HepG2 (cell line): ENCODE data around the gene ZMYND8. TPM values are rescaled to one million over a fixed set of nuclear protein-coding genes. Genes with fewer than 3 reads are reported as not detected.

Experiments
- ATAC-seq: fragments of 200-7000 bp; cut with Tn5 transposase; 3 replicates; pipeline ENCODE4 v1.9.1; 2020; ENCODE audit warnings: mild to moderate bottlenecking, moderate library complexity
- BruUV-seq: library from RNA; stranded (reverse); fragments of 400-500 nt; replicated peaks from 2 replicates; lab custom pipeline; 2021; lab: Mats Ljungman, UMichigan
- CTCF ChIA-PET: fragments of 300-600 bp; formaldehyde crosslinking; extraction: SDS; loops from one replicate; lab custom pipeline; 2021; ENCODE audit warnings: low total read pairs, inconsistent platforms, low intra/inter-chr PET ratio; lab: Yijun Ruan, JAX
- POLR2A ChIA-PET: fragments of 350-600 bp; sonication (Branson Sonifier 250); formaldehyde crosslinking; loops from one replicate; lab custom pipeline; 2020; ENCODE audit warnings: antibody characterized with exemption, inconsistent platforms; lab: Yijun Ruan, JAX
- DNase-seq: peaks from one replicate; pipeline ENCODE4 v3.0.0-alpha.2; 2015; ENCODE audit warnings: low spot score
- FAIRE-seq: peaks from 3 replicates; lab custom pipeline; 2011; peaks lifted over from hg19 to GRCh38; lab: Jason Lieb, UNC
- H2AFZ ChIP-seq: one replicate; pipeline ENCODE4 v1.6.1; 2011; ENCODE audit warnings: low read length, inconsistent platforms
- H3K27ac ChIP-seq: fragments of 300-600 bp; 3 replicates; pipeline ENCODE4 v1.8.0; 2011; ENCODE audit warnings: mixed run types, mild to moderate bottlenecking, mixed read lengths, low read length, inconsistent platforms; ENCODE audit not compliant: insufficient read depth; ENCODE audit errors: extremely low read length
- H3K27me3 ChIP-seq, 2 experiments: fragments of 200-600 bp in 1 of 2; 2 replicates in 1 of 2; 3 replicates in 1 of 2; pipeline versions ENCODE4 v1.6.0 to v1.8.0; 2011; ENCODE audit warnings: low read length in 2 of 2, mild to moderate bottlenecking in 2 of 2, moderate library complexity in 2 of 2, inconsistent platforms in 1 of 2; ENCODE audit not compliant: insufficient read depth in 2 of 2, control insufficient read depth in 1 of 2
- H3K36me3 ChIP-seq, 2 experiments: fragments of 200-600 bp in 1 of 2; replicated peaks in 1 of 2; 2 replicates in 1 of 2; 3 replicates in 1 of 2; pipeline versions ENCODE4 v1.5.1 to v1.8.0; 2011; ENCODE audit warnings: low read length in 2 of 2, inconsistent platforms in 1 of 2; ENCODE audit not compliant: insufficient read depth in 2 of 2, control insufficient read depth in 1 of 2
- H3K4me1 ChIP-seq: 2 replicates; pipeline ENCODE4 v1.5.1; 2012; ENCODE audit warnings: low read length, inconsistent platforms; ENCODE audit not compliant: insufficient read depth
- H3K4me2 ChIP-seq: 2 replicates; pipeline ENCODE4 v1.6.0; 2011; ENCODE audit warnings: low read depth, low read length, inconsistent platforms
- H3K4me3 ChIP-seq, 3 experiments: fragments of 200-600 bp in 1 of 3; sonication (generic), shearing (Covaris generic) in 1 of 3; replicated peaks in 1 of 3; 2 replicates each; pipeline ENCODE4 v1.5.1; 2011 to 2016; ENCODE audit warnings: low read length in 3 of 3, inconsistent platforms in 2 of 3, low read depth in 2 of 3, mild to moderate bottlenecking in 2 of 3, control low read depth in 1 of 3, mixed read lengths in 1 of 3; ENCODE audit not compliant: insufficient read depth in 1 of 3
- H3K79me2 ChIP-seq: one replicate; pipeline ENCODE4 v1.6.1; 2011; ENCODE audit warnings: low read length, inconsistent platforms; ENCODE audit not compliant: insufficient read depth
- H3K9ac ChIP-seq: 2 replicates; pipeline ENCODE4 v1.6.0; 2011; ENCODE audit warnings: mild to moderate bottlenecking, low read depth, low read length, inconsistent platforms; ENCODE audit not compliant: insufficient read depth
- H3K9me3 ChIP-seq: 2 replicates; pipeline ENCODE4 v1.5.1; 2012; ENCODE audit warnings: mild to moderate bottlenecking, low read length
- H4K20me1 ChIP-seq: 2 replicates; pipeline ENCODE4 v1.6.0; 2011; ENCODE audit warnings: inconsistent platforms, mild to moderate bottlenecking, low read length, moderate library complexity; ENCODE audit not compliant: insufficient read depth
- CEBPB ChIP-seq: IDR thresholded peaks from 2 replicates; pipeline ENCODE4 v1.6.1; 2011; ENCODE audit warnings: low read depth, low read length, improper control_type of control experiment, borderline replicate concordance
- CEBPG ChIP-seq: IDR thresholded peaks from 2 replicates; pipeline ENCODE4 v1.6.1; 2016
- FOXP1 ChIP-seq, 2 experiments: fragments of 450-650 bp in 1 of 2; IDR thresholded peaks; 2 replicates each; pipeline ENCODE4 v1.6.1; 2017 to 2018; ENCODE audit warnings: antibody characterized with exemption in 1 of 2
- KLF6 ChIP-seq: IDR thresholded peaks from 2 replicates; pipeline ENCODE4 v1.8.0; 2016; ENCODE audit warnings: missing biosample characterization, missing genetic modification reagents
- MAFK ChIP-seq, 2 experiments: IDR thresholded peaks in 1 of 2; conservative IDR thresholded peaks in 1 of 2; 2 replicates each; pipeline ENCODE4 v1.6.1; 2011; ENCODE audit warnings: improper control_type of control experiment in 2 of 2, low read length in 2 of 2
- POGZ ChIP-seq: sonication (generic); formaldehyde crosslinking; IDR thresholded peaks from 2 replicates; pipeline ENCODE4 v1.4.0; 2020; ENCODE audit warnings: mild to moderate bottlenecking, missing genetic modification reagents
- WIZ ChIP-seq: sonication (generic); formaldehyde crosslinking; IDR thresholded peaks from 2 replicates; pipeline ENCODE4 v1.5.1; 2020; ENCODE audit warnings: mild to moderate bottlenecking, missing genetic modification reagents
- WGBS: methylation state at CpG from one replicate; pipeline ENCODE4 v1.1.6; 2017; ENCODE audit warnings: low lambda C conversion rate; 5-methylcytosine and 5-hydroxymethylcytosine counted together
- in situ Hi-C: cut with HindIII; loops from 2 replicates; pipeline ENCODE4 v1.10.0; 2017; ENCODE audit warnings: low pct_unique_long_range_greater_than_20kb; ENCODE audit not compliant: extremely low pct_ligation_motif_present
- intact Hi-C: fragments of 100-400 bp; cut with micrococcal nuclease; formaldehyde crosslinking; loops from one replicate; pipeline ENCODE4 v1.10.0; 2022; ENCODE audit not compliant: unreplicated experiment
- polyA plus RNA-seq, 8 experiments: library from polyadenylated mRNA; depleted of rRNA in 3 of 8; stranded (reverse) in 7 of 8; unstranded in 1 of 8; fragments of >200 nt; fragmentation: Illumina TruSeq in 4 of 8; extraction: Trizol in 4 of 8; gene quantifications; 2 replicates each; pipeline versions ENCODE4 v1.2.1 to v1.2.3, GENCODE V29; 2011 to 2016; ENCODE audit warnings: low read depth in 4 of 8, missing spikeins in 1 of 8, mixed read lengths in 1 of 8; ENCODE audit not compliant: insufficient read depth in 1 of 8
- total RNA-seq, 5 experiments: library from RNA; depleted of rRNA; stranded (reverse); fragments of >200 nt; fragmentation: Illumina TruSeq; extraction: Trizol; gene quantifications; 2 replicates each; pipeline ENCODE4 v1.2.3, GENCODE V29; 2016; ENCODE audit warnings: low read depth in 1 of 5
- TF ChIP-seq, protein P1 (sequence below): sonication (generic); formaldehyde crosslinking; IDR thresholded peaks from 2 replicates; pipeline ENCODE4 v1.5.0; 2020; ENCODE audit warnings: mild to moderate bottlenecking, missing genetic modification reagents
- TF ChIP-seq, protein P2 (sequence below): sonication (generic); formaldehyde crosslinking; IDR thresholded peaks from 2 replicates; pipeline ENCODE4 v1.4.0; 2020; ENCODE audit warnings: missing genetic modification reagents
- TF ChIP-seq, protein P3 (sequence below), 2 experiments: sonication (generic) in 1 of 2; formaldehyde crosslinking in 1 of 2; IDR thresholded peaks; 2 replicates each; pipeline versions ENCODE4 v1.5.1 to v1.6.1; 2011 to 2020; ENCODE audit warnings: borderline replicate concordance in 1 of 2, low read depth in 1 of 2, low read length in 1 of 2, mild to moderate bottlenecking in 1 of 2, missing genetic modification reagents in 1 of 2, moderate library complexity in 1 of 2

The ZMYND8 gene
- total and polyA plus RNA-seq, 2 of the 13 experiments (the other 11 are each of a cell fraction or from before 2014, with no cell fraction given), result 53.9 to 84.7 TPM

DNA sequence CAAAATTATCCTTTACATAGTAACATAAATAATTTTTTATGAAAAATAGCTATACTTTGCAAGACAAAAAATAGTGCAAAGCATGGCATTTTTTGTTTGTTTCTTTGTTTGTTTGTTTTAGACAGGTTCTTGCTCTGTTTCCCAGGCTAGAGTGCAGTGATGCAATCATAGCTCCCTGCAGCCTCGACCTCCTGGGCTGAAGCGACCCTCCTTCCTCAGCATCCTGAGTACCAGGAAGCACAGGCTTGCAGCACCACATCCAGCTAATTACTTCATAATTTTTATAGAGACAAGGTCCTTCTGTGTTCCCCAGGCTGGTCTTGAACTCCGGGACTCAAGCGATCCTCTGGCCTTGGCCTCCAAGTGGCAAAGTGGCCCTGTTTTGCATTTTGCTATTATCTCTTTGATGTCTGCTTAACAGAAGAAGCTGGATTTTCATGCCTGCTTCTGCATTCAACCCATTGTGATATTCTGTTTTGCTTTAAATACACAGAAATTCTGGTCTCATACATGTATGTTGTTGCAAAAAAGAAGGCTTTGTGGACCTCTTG, 49.4 kb upstream of the ZMYND8 start:
- ChIA-PET POLR2A (no interaction called here), CTCF (no interaction called here)
- Histone ChIP-seq H3K9ac (no peak overlapping the region), H3K4me1 (peaks cover 29% of the 10 kb centered on the region), H2AFZ (no peak overlapping the region), H3K9me3 (no peaks in the 10 kb centered on the region), H3K4me3 (no peak overlapping the region), H3K27ac (no peak overlapping the region), H3K4me2 (no peak overlapping the region), H4K20me1 (no peaks in the 10 kb centered on the region), H3K27me3 (no peaks in the 10 kb centered on the region), H3K36me3 (no peaks in the 10 kb centered on the region), H3K79me2 (no peaks in the 10 kb centered on the region)
- TF ChIP-seq FOXP1 (IDR thresholded peaks at IDR 0.05), result no peak
- TF ChIP-seq FOXP1 (CRISPR knock-in tag; IDR thresholded peaks at IDR 0.05), result 0 out of 2 replicates have a peak, but pooled peaks have one; percentile 12
- TF ChIP-seq CEBPB, result peak; percentile 84
- TF ChIP-seq, protein P1, sequence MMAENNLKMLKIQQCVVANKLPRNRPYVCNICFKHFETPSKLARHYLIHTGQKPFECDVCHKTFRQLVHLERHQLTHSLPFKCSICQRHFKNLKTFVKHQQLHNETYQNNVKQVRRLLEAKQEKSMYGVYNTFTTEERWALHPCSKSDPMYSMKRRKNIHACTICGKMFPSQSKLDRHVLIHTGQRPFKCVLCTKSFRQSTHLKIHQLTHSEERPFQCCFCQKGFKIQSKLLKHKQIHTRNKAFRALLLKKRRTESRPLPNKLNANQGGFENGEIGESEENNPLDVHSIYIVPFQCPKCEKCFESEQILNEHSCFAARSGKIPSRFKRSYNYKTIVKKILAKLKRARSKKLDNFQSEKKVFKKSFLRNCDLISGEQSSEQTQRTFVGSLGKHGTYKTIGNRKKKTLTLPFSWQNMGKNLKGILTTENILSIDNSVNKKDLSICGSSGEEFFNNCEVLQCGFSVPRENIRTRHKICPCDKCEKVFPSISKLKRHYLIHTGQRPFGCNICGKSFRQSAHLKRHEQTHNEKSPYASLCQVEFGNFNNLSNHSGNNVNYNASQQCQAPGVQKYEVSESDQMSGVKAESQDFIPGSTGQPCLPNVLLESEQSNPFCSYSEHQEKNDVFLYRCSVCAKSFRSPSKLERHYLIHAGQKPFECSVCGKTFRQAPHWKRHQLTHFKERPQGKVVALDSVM, result peak; percentile 23; the same call in 1 of the 2 replicates
- peak; percentile 22 to 68; a peak in 2 of 4 replicates for TF ChIP-seq MAFK (conservative IDR thresholded peaks at IDR 0.05 in 1 of 2, IDR thresholded peaks at IDR 0.05 in 1 of 2; ENCODE audit: low read length in 2 of 2)
- TF ChIP-seq, protein P2, sequence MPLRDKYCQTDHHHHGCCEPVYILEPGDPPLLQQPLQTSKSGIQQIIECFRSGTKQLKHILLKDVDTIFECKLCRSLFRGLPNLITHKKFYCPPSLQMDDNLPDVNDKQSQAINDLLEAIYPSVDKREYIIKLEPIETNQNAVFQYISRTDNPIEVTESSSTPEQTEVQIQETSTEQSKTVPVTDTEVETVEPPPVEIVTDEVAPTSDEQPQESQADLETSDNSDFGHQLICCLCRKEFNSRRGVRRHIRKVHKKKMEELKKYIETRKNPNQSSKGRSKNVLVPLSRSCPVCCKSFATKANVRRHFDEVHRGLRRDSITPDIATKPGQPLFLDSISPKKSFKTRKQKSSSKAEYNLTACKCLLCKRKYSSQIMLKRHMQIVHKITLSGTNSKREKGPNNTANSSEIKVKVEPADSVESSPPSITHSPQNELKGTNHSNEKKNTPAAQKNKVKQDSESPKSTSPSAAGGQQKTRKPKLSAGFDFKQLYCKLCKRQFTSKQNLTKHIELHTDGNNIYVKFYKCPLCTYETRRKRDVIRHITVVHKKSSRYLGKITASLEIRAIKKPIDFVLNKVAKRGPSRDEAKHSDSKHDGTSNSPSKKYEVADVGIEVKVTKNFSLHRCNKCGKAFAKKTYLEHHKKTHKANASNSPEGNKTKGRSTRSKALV, result no peak
- TF ChIP-seq KLF6 (CRISPR knock-in tag), result no peak
- TF ChIP-seq, protein P3, sequence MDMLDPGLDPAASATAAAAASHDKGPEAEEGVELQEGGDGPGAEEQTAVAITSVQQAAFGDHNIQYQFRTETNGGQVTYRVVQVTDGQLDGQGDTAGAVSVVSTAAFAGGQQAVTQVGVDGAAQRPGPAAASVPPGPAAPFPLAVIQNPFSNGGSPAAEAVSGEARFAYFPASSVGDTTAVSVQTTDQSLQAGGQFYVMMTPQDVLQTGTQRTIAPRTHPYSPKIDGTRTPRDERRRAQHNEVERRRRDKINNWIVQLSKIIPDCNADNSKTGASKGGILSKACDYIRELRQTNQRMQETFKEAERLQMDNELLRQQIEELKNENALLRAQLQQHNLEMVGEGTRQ (IDR thresholded peaks at IDR 0.05; ENCODE audit: low read depth, low read length), result no peak
- TF ChIP-seq, protein P3 (CRISPR knock-in tag; IDR thresholded peaks at IDR 0.05; ENCODE audit: borderline replicate concordance), result 0 out of 2 replicates have a peak, but pooled peaks have one; percentile 29
- TF ChIP-seq WIZ (CRISPR knock-in tag), result 0 out of 2 replicates have a peak, but pooled peaks have one; percentile 37
- peak; percentile 75 for TF ChIP-seq CEBPG (CRISPR knock-in tag)
- 0 out of 2 replicates have a peak, but pooled peaks have one; percentile 17 for TF ChIP-seq POGZ
- no TSS peak for BruUV-seq
- DNase-seq (no peak), FAIRE-seq (no peak), ATAC-seq (no peak)
- WGBS, result 44% methylated on average over 4 of the region's 4 CpGs
- intact Hi-C loops, result no loop called here
- in situ Hi-C loops, result no loop called here
